Stomach smooth muscle (tissue), 2 donors: ENCODE measurements around the gene SSC4D.
"Not testable (repeated sequence)": the region's sequence is repeated elsewhere in the genome, so short reads cannot be mapped to it uniquely, and the experiment has no call there.

Experiments
- H3K27ac ChIP-seq: one replicate; pipeline ENCODE4 v1.7.0; 2013; ENCODE audit warnings: mild to moderate bottlenecking, low read length, inconsistent platforms
- H3K27me3 ChIP-seq, 2 donors: one replicate each; pipeline ENCODE4 v1.7.0; 2013; ENCODE audit warnings: low read length in 2 of 2; ENCODE audit not compliant: insufficient read depth in 2 of 2, control insufficient read depth in 1 of 2
- H3K36me3 ChIP-seq, 2 donors: one replicate each; pipeline ENCODE4 v1.7.0; 2013; ENCODE audit warnings: low read length in 2 of 2; ENCODE audit not compliant: control insufficient read depth in 2 of 2, insufficient read depth in 2 of 2
- H3K4me1 ChIP-seq: one replicate; pipeline ENCODE4 v1.7.0; 2013; ENCODE audit warnings: low read length; ENCODE audit not compliant: control insufficient read depth, insufficient read depth
- H3K4me3 ChIP-seq, 2 donors: one replicate each; pipeline ENCODE4 v1.7.0; 2013; ENCODE audit warnings: low read length in 2 of 2
- H3K9ac ChIP-seq, 2 donors: one replicate each; pipeline ENCODE4 v1.7.0; 2013; ENCODE audit warnings: low read length in 2 of 2, mild to moderate bottlenecking in 1 of 2
- H3K9me3 ChIP-seq, 2 donors: one replicate each; pipeline ENCODE4 v1.7.0; 2013; ENCODE audit warnings: low read length in 2 of 2; ENCODE audit not compliant: control insufficient read depth in 2 of 2
- donor health status: healthy.
- donor health status: Pancreatic carcinoma.

Gene SSC4D

GRCh38 chr7:76396864-76397263 is 12.6 kb downstream of the SSC4D start:
- H3K4me3 ChIP-seq = peak overlapping the region; percentile 57 to 75
- no peaks in the 10 kb centered on the region for H3K27me3 ChIP-seq
- H3K36me3 ChIP-seq = no peaks in the 10 kb centered on the region
- H3K27ac ChIP-seq = peak overlapping the region; percentile 18
- peaks cover 28% of the 10 kb centered on the region for H3K4me1 ChIP-seq
- no peak overlapping the region for H3K9ac ChIP-seq
- no peaks in the 10 kb centered on the region for H3K9me3 ChIP-seq

DNA sequence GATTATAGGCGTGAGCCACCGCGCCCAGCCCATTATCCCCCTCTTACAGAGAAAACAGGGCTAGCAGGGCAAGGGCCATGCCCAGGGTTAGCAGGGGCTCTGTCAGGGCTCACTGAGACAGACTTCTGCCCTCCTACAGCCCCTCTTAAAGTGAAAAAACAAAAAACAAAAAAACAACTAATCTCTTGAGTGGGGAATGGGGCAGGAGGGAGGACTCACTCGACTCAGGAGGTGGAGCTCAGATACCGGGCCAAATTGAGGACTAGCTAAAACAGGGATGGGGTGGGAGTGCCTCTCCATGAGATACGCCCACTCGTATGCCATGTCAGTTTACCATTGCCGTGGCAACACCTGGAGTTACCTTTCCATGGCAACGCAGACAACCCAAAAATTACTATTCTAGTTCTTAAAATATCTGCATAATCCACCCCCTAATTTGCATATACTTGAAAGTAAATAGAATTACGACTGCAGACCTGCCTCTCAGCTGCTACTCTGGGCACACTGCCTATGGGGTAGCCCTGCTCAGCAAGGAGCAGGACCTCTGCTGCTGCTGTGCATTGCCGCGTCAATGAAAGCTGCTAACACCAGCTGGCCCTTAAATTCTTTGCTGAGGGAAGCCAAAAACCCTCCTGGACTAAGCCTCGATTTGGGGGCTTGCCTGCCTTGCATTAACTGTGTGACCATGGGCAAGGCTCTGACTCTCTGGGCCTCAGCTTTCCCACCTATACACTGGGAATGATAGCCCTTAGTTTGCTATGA is 13.4 kb downstream of the SSC4D start:
- Histone ChIP-seq H3K36me3 (no peaks in the 10 kb centered on the region), H3K27me3 (no peaks in the 10 kb centered on the region), H3K27ac (peak overlapping the region; percentile 18), H3K4me1 (peaks cover 28% of the 10 kb centered on the region), H3K9me3 (no peaks in the 10 kb centered on the region), H3K9ac (no peak overlapping the region), H3K4me3 (no peak overlapping the region)

GRCh38 chr7:76395605-76395964 is 13.9 kb downstream of the SSC4D start:
- H3K27ac ChIP-seq, H3K36me3 ChIP-seq, H3K9me3 ChIP-seq, H3K27me3 ChIP-seq, H3K9ac ChIP-seq, H3K4me3 ChIP-seq: not testable (repeated sequence)
- peaks cover 28% of the 10 kb centered on the region for H3K4me1 ChIP-seq

- Histone ChIP-seq H3K4me1 (peaks cover 28% of the 10 kb centered on the region), H3K9ac (no peak overlapping the region), H3K27ac (no peak overlapping the region), H3K27me3 (no peaks in the 10 kb centered on the region), H3K36me3 (no peaks in the 10 kb centered on the region), H3K9me3 (no peaks in the 10 kb centered on the region), H3K4me3 (no peak overlapping the region)
Observed at GRCh38 chr7:76394957-76395356, 14.5 kb downstream of the SSC4D start.

DNA sequence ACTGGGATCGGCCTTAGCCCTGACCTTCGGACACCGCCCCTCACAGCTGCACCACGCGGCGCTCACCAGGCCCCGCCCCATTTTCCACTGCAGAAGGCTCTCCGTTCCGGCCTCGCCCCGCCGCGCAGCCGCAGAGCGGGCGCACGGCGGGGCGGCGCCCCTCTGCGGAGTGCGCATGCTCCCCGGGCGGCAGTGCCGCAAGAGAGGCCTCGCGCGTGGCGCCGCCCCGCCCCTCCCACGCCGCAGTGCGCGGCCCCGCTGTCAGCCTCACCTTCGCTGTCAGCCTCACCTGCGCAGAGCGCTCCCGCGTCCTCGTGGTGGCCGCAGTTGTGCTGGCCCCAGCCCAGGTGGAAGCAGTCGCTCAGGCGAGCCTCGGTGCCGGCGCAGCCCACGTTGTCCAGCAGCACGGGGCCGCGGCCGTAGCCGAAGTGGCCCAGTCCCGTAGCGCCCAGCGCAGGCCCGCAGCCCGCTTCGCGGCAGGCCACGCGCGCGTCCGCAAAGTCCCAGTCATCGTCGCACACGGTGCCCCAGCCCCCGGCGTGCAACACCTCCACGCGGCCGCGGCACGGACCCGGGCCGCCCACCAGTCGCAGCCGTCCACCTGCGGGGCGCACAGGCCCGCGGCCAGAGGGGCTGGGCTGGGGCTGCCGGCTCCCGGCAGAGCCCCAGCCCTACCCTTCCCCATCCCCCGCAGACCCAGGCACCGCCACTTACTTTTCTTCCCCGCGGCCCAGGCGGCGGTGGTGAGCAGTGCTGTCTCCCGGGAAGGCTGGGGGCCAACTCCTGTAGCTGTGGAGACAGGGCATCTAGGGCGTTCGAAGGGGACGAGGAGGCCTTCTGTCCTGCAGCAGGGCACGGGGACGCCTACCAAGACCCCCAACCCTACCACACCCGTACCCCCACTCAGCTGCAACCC is 16.1 kb downstream of the SSC4D start:
- peak overlapping the region; percentile 58 for H3K27ac ChIP-seq
- peak overlapping the region; percentile 64 to 74 for H3K9ac ChIP-seq
- H3K27me3 ChIP-seq = no peaks in the 10 kb centered on the region
- peaks cover 37% of the 10 kb centered on the region for H3K4me1 ChIP-seq
- H3K4me3 ChIP-seq = peak overlapping the region; percentile 78 to 85
- no peaks in the 10 kb centered on the region for H3K36me3 ChIP-seq
- no peaks in the 10 kb centered on the region for H3K9me3 ChIP-seq

- Histone ChIP-seq H3K9me3 (no peaks in the 10 kb centered on the region), H3K27me3 (no peaks in the 10 kb centered on the region), H3K4me3 (peak overlapping the region; percentile 78 to 85), H3K36me3 (no peaks in the 10 kb centered on the region), H3K9ac (peak overlapping the region; percentile 58 to 74), H3K4me1 (peaks cover 35% of the 10 kb centered on the region), H3K27ac (peak overlapping the region; percentile 58)
Observed at GRCh38 chr7:76392531-76393115, 16.9 kb downstream of the SSC4D start.

GRCh38 chr7:76390092-76390491 is 19.4 kb downstream of the SSC4D start:
- no peak overlapping the region for H3K9ac ChIP-seq
- H3K4me1 ChIP-seq = peaks cover 23% of the 10 kb centered on the region
- H3K4me3 ChIP-seq = no peak overlapping the region
- peak overlapping the region; percentile 18 for H3K27ac ChIP-seq
- no peaks in the 10 kb centered on the region for H3K36me3 ChIP-seq
- H3K27me3 ChIP-seq = no peaks in the 10 kb centered on the region
- no peaks in the 10 kb centered on the region for H3K9me3 ChIP-seq

GRCh38 chr7:76387789-76388188 is 21.7 kb downstream of the SSC4D start:
- not testable (repeated sequence) for H3K9me3 ChIP-seq

DNA sequence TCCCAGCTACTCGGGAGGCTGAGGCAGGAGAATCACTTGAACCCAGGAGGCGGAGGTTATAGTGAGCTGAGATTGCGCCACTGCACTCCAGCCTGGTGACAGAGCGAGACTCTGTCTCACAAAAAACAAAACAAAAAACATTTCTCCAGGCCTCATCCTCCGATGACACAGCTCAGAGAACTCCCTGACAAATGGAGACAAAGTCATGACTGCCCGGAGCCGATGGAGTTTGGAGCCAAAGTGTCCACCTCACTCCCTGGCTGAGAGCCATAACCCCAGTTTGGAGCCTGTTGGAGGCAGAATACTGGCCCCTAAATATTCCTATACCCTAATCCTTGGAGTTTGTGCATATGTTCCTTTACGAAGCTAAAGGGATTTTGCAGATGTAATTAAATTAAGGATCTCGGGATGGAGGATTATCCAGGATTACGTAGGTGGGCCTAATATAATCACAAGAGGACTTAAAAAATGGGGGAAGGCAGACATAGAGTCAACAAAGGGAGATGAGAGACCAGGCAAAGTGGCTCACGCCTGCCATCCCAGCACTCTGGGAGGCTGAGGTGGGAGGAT is 22.7 kb downstream of the SSC4D start:
- H3K4me3 ChIP-seq = no peak overlapping the region
- no peaks in the 10 kb centered on the region for H3K27me3 ChIP-seq
- H3K4me1 ChIP-seq = peaks cover 9% of the 10 kb centered on the region
- no peaks in the 10 kb centered on the region for H3K9me3 ChIP-seq
- H3K27ac ChIP-seq = no peak overlapping the region
- no peak overlapping the region for H3K9ac ChIP-seq
- H3K36me3 ChIP-seq = no peaks in the 10 kb centered on the region

More at GRCh38 chr7:76387789-76388188, 21.7 kb downstream of the SSC4D start:
- not testable (repeated sequence) for H3K9ac ChIP-seq, H3K4me3 ChIP-seq, H3K27me3 ChIP-seq, H3K27ac ChIP-seq, H3K36me3 ChIP-seq
- H3K4me1 ChIP-seq = peaks cover 13% of the 10 kb centered on the region

- Histone ChIP-seq H3K4me1 (peaks cover 14% of the 10 kb centered on the region), H3K4me3 (no peak overlapping the region), H3K9ac (no peak overlapping the region), H3K27ac (no peak overlapping the region), H3K9me3 (no peaks in the 10 kb centered on the region), H3K27me3 (no peaks in the 10 kb centered on the region), H3K36me3 (no peaks in the 10 kb centered on the region)
Observed at GRCh38 chr7:76383089-76383944, 26.2 kb downstream of the SSC4D start.
